Activated naive CD8-positive, alpha-beta T cell treated with anti-CD3 and anti-CD28 coated beads, Interleukin-2, amount 10 ng/mL, durations not matched to agents 7 days and 5 days (primary cell): ENCODE results near the gene ZBTB5. TPM values are rescaled to one million over a fixed set of nuclear protein-coding genes. Genes with fewer than 3 reads are reported as not detected.
"Not testable (repeated sequence)": the region's sequence is repeated elsewhere in the genome, so short reads cannot be mapped to it uniquely, and the experiment has no call there.

Source experiments
- ATAC-seq: fragments of 150-1000 bp; cut with Tn5 transposase; one replicate; pipeline ENCODE4 v1.10.0; 2021; ENCODE audit warnings: low read depth, moderate library complexity
- POLR2A ChIA-PET: fragments of 350-600 bp; sonication (Branson Sonifier 250); formaldehyde crosslinking; loops from one replicate; lab custom pipeline; 2021; ENCODE audit warnings: antibody characterized with exemption; lab: Charles Lee
- DNase-seq: peaks from one replicate; pipeline ENCODE4 v3.0.0; 2021
- H3K27ac Mint-ChIP-seq: one replicate; pipeline ENCODE4 v1.8.0; 2022; ENCODE audit warnings: mild to moderate bottlenecking, mixed read lengths
- H3K27me3 Mint-ChIP-seq: one replicate; pipeline ENCODE4 v1.8.0; 2022; ENCODE audit warnings: mild to moderate bottlenecking, moderate library complexity, mixed read lengths
- H3K36me3 Mint-ChIP-seq: one replicate; pipeline ENCODE4 v1.8.0; 2021; ENCODE audit warnings: mild to moderate bottlenecking, mixed read lengths
- H3K4me1 Mint-ChIP-seq: one replicate; pipeline ENCODE4 v1.8.0; 2021; ENCODE audit warnings: mixed read lengths
- H3K4me3 Mint-ChIP-seq: one replicate; pipeline ENCODE4 v1.8.0; 2022; ENCODE audit warnings: mild to moderate bottlenecking, moderate library complexity, mixed read lengths
- H3K9me3 Mint-ChIP-seq: one replicate; pipeline ENCODE4 v1.8.0; 2021; ENCODE audit warnings: mixed read lengths
- total RNA-seq, 2 experiments: library from RNA; stranded (reverse); gene quantifications; one replicate each; pipeline ENCODE4 v1.2.3, GENCODE V29; 2021

The ZBTB5 gene
- total RNA-seq, 2 experiments from 2014 or later, result 12.5 to 13.3 TPM

- H3K4me1 Mint-ChIP-seq, POLR2A ChIA-PET, H3K36me3 Mint-ChIP-seq, H3K4me3 Mint-ChIP-seq, ATAC-seq, H3K27ac Mint-ChIP-seq, DNase-seq, H3K9me3 Mint-ChIP-seq: not testable (repeated sequence)
- peaks cover 43% of the 10 kb centered on the region for H3K27me3 Mint-ChIP-seq
Observed at GRCh38 chr9:37477443-37477842, 12.2 kb upstream of the ZBTB5 start.

GRCh38 chr9:37476930-37477329 lies 11.7 kb upstream of the ZBTB5 start:
- DNase-seq, result no peak
- POLR2A ChIA-PET, result no interaction called here
- no peak for ATAC-seq
- no peaks in the 10 kb centered on the region for H3K9me3 Mint-ChIP-seq
- H3K27ac Mint-ChIP-seq, result no peak overlapping the region
- no peak overlapping the region for H3K4me3 Mint-ChIP-seq
- peaks cover 43% of the 10 kb centered on the region for H3K27me3 Mint-ChIP-seq
- peaks cover 9% of the 10 kb centered on the region for H3K4me1 Mint-ChIP-seq
- no peaks in the 10 kb centered on the region for H3K36me3 Mint-ChIP-seq

GRCh38 chr9:37474438-37474837 lies 9.2 kb upstream of the ZBTB5 start:
- H3K36me3 Mint-ChIP-seq, result no peaks in the 10 kb centered on the region
- POLR2A ChIA-PET, result no interaction called here
- DNase-seq (no peak), ATAC-seq (no peak)
- peaks cover 25% of the 10 kb centered on the region for H3K27me3 Mint-ChIP-seq
- no peaks in the 10 kb centered on the region for H3K9me3 Mint-ChIP-seq
- H3K4me3 Mint-ChIP-seq, result no peak overlapping the region
- H3K27ac Mint-ChIP-seq, result no peak overlapping the region
- H3K4me1 Mint-ChIP-seq, result peaks cover 13% of the 10 kb centered on the region

GRCh38 chr9:37473982-37474381 lies 8.7 kb upstream of the ZBTB5 start:
- DNase-seq, H3K9me3 Mint-ChIP-seq, H3K36me3 Mint-ChIP-seq, H3K27ac Mint-ChIP-seq, POLR2A ChIA-PET, ATAC-seq, H3K4me3 Mint-ChIP-seq: not testable (repeated sequence)
- H3K4me1 Mint-ChIP-seq, result peaks cover 13% of the 10 kb centered on the region
- H3K27me3 Mint-ChIP-seq, result peaks cover 20% of the 10 kb centered on the region

- POLR2A ChIA-PET, result interaction anchor here (1.5 kb wide), 1 partner anchor 13 kb away, joined by 6 read pairs; the partner anchor contains the start of gene POLR1E
- peaks cover 13% of the 10 kb centered on the region for H3K4me1 Mint-ChIP-seq
- H3K9me3 Mint-ChIP-seq, result no peaks in the 10 kb centered on the region
- no peak for DNase-seq
- H3K4me3 Mint-ChIP-seq, result peak overlapping the region; percentile 81
- no peaks in the 10 kb centered on the region for H3K36me3 Mint-ChIP-seq
- peak; percentile 39 for ATAC-seq
- H3K27ac Mint-ChIP-seq, result peak overlapping the region; percentile 81
- peaks cover 10% of the 10 kb centered on the region for H3K27me3 Mint-ChIP-seq
Observed at GRCh38 chr9:37471942-37472684, 6.9 kb upstream of the ZBTB5 start.

GRCh38 chr9:37468620-37469019 lies 3.4 kb upstream of the ZBTB5 start:
- H3K4me1 Mint-ChIP-seq, result peaks cover 25% of the 10 kb centered on the region
- ATAC-seq (no peak), DNase-seq (no peak)
- H3K9me3 Mint-ChIP-seq, result no peaks in the 10 kb centered on the region
- POLR2A ChIA-PET, result interaction anchor here (0.9 kb wide), 1 partner anchor 18 kb away, joined by 3 read pairs; no protein-coding TSS in a partner anchor
- no peak overlapping the region for H3K4me3 Mint-ChIP-seq
- H3K36me3 Mint-ChIP-seq, result peaks cover 2% of the 10 kb centered on the region
- no peak overlapping the region for H3K27ac Mint-ChIP-seq
- no peaks in the 10 kb centered on the region for H3K27me3 Mint-ChIP-seq

- not testable (repeated sequence) for H3K27me3 Mint-ChIP-seq, H3K27ac Mint-ChIP-seq, ATAC-seq, H3K9me3 Mint-ChIP-seq, H3K36me3 Mint-ChIP-seq, H3K4me3 Mint-ChIP-seq, DNase-seq
- POLR2A ChIA-PET, result interaction anchor here (3.8 kb wide), 1 partner anchor 19 kb away, joined by 44 read pairs; the partner anchor contains the start of gene POLR1E
- peaks cover 31% of the 10 kb centered on the region for H3K4me1 Mint-ChIP-seq
Observed at GRCh38 chr9:37467530-37467929, 2.3 kb upstream of the ZBTB5 start.

GRCh38 chr9:37466037-37466709 lies 923 bp upstream of the ZBTB5 start:
- Mint-ChIP-seq H3K27me3 (no peaks in the 10 kb centered on the region), H3K4me3 (peak overlapping the region; percentile 96), H3K4me1 (peaks cover 25% of the 10 kb centered on the region), H3K9me3 (no peaks in the 10 kb centered on the region), H3K36me3 (peaks cover 5% of the 10 kb centered on the region), H3K27ac (peak overlapping the region; percentile 95)
- POLR2A ChIA-PET, result interaction anchor here (0.6 to 3.8 kb wide), 7 partner anchors 15 to 437 kb away, joined by 4 to 44 read pairs (median 5); partner anchors contain the start of genes GRHPR, POLR1E, TOMM5 and ZCCHC7
- DNase-seq, result peak; percentile 60
- ATAC-seq, result peak; percentile 4

GRCh38 chr9:37464426-37465248 lies 613 bp downstream of the ZBTB5 start:
- DNase-seq, result peak; percentile 89
- POLR2A ChIA-PET, result interaction anchor here (1.8 to 3.8 kb wide), 4 partner anchors 22 to 345 kb away, joined by 5 to 44 read pairs (median 11); partner anchors contain the start of genes GRHPR, POLR1E, TOMM5 and ZCCHC7

GRCh38 chr9:37464006-37464405 lies 1.2 kb downstream of the ZBTB5 start:
- ATAC-seq, result no peak
- DNase-seq, result no peak
- POLR2A ChIA-PET, result interaction anchor here (2.0 to 3.8 kb wide), 2 partner anchors 22 to 42 kb away, joined by 12 to 44 read pairs; partner anchors contain the start of genes GRHPR and POLR1E
- Mint-ChIP-seq H3K9me3 (no peaks in the 10 kb centered on the region), H3K27ac (peak overlapping the region; percentile 95), H3K4me3 (peak overlapping the region; percentile 96), H3K4me1 (peaks cover 25% of the 10 kb centered on the region), H3K27me3 (no peaks in the 10 kb centered on the region), H3K36me3 (peaks cover 5% of the 10 kb centered on the region)

More at GRCh38 chr9:37464426-37465248, 613 bp downstream of the ZBTB5 start:
- peak overlapping the region; percentile 95 for H3K27ac Mint-ChIP-seq
- no peaks in the 10 kb centered on the region for H3K9me3 Mint-ChIP-seq
- H3K4me1 Mint-ChIP-seq, result peaks cover 25% of the 10 kb centered on the region
- peak; percentile 43 for ATAC-seq
- no peaks in the 10 kb centered on the region for H3K27me3 Mint-ChIP-seq
- H3K4me3 Mint-ChIP-seq, result peak overlapping the region; percentile 96
- peaks cover 5% of the 10 kb centered on the region for H3K36me3 Mint-ChIP-seq

- H3K9me3 Mint-ChIP-seq, result no peaks in the 10 kb centered on the region
- POLR2A ChIA-PET, result no interaction called here
- H3K4me3 Mint-ChIP-seq, result no peak overlapping the region
- H3K36me3 Mint-ChIP-seq, result peaks cover 8% of the 10 kb centered on the region
- H3K27ac Mint-ChIP-seq, result no peak overlapping the region
- H3K4me1 Mint-ChIP-seq, result peaks cover 13% of the 10 kb centered on the region
- DNase-seq (no peak), ATAC-seq (no peak)
- no peaks in the 10 kb centered on the region for H3K27me3 Mint-ChIP-seq
Observed at GRCh38 chr9:37456817-37457216, 8.4 kb downstream of the ZBTB5 start.

GRCh38 chr9:37455884-37456647 lies 9.2 kb downstream of the ZBTB5 start:
- Mint-ChIP-seq H3K4me1 (peaks cover 16% of the 10 kb centered on the region), H3K36me3 (peaks cover 10% of the 10 kb centered on the region), H3K27me3 (no peaks in the 10 kb centered on the region), H3K27ac (no peak overlapping the region), H3K4me3 (no peak overlapping the region), H3K9me3 (no peaks in the 10 kb centered on the region)
- DNase-seq (no peak), ATAC-seq (no peak)
- POLR2A ChIA-PET, result interaction anchor here (1.3 kb wide), 1 partner anchor 20 kb away, joined by 3 read pairs; no protein-coding TSS in a partner anchor
